Neural cell (in vitro differentiated cells): ENCODE results near the gene KIRREL3. TPM values are rescaled to one million over a fixed set of nuclear protein-coding genes. Genes with fewer than 3 reads are reported as not detected.

Experiments used
- H2AFZ ChIP-seq: fragments of 200-600, 300-800 bp; sonication (generic), shearing (Covaris generic); 2 replicates; pipeline ENCODE4 v1.6.0; 2014; ENCODE audit warnings: low read depth, mild to moderate bottlenecking, antibody characterized with exemption, low read length, moderate library complexity
- H3F3A ChIP-seq: fragments of 200-600 bp; shearing (Covaris generic); 2 replicates; pipeline ENCODE4 v1.6.1; 2016; ENCODE audit warnings: mild to moderate bottlenecking, moderate library complexity, mixed read lengths, antibody characterized with exemption, low read length; ENCODE audit not compliant: insufficient read depth, poor library complexity, severe bottlenecking
- H3K27ac ChIP-seq: fragments of 200-600, 300-800 bp; sonication (generic), shearing (Covaris generic); 2 replicates; pipeline ENCODE4 v1.5.1; 2014; ENCODE audit warnings: mild to moderate bottlenecking, low read length, moderate library complexity
- H3K27me3 ChIP-seq: fragments of 300-800, 200-600 bp; sonication (generic), shearing (Covaris generic); 2 replicates; pipeline ENCODE4 v1.6.0; 2014; ENCODE audit warnings: mild to moderate bottlenecking, low read depth, low read length, moderate library complexity; ENCODE audit not compliant: insufficient read depth
- H3K36me3 ChIP-seq: fragments of 300-800, 200-600 bp; sonication (generic), shearing (Covaris generic); 2 replicates; pipeline ENCODE4 v1.5.1; 2014; ENCODE audit warnings: mild to moderate bottlenecking, antibody characterized with exemption, low read length, moderate library complexity; ENCODE audit not compliant: insufficient read depth
- H3K4me2 ChIP-seq: fragments of 300-800, 200-600 bp; sonication (generic), shearing (Covaris generic); 2 replicates; pipeline ENCODE4 v1.6.0; 2014; ENCODE audit warnings: mild to moderate bottlenecking, low read length
- H3K4me3 ChIP-seq: fragments of 300-800, 200-600 bp; sonication (generic), shearing (Covaris generic); 2 replicates; pipeline ENCODE4 v1.5.1; 2014; ENCODE audit warnings: mild to moderate bottlenecking, low read length, moderate library complexity
- H3K79me2 ChIP-seq: fragments of 200-600 bp; shearing (Covaris generic); replicated peaks from 2 replicates; pipeline ENCODE4 v1.6.0; 2014; ENCODE audit warnings: mild to moderate bottlenecking, low read length, moderate library complexity; ENCODE audit not compliant: insufficient read depth
- H3K9ac ChIP-seq: fragments of 300-800, 200-600 bp; sonication (generic), shearing (Covaris generic); 2 replicates; pipeline ENCODE4 v1.6.1; 2016; ENCODE audit warnings: mild to moderate bottlenecking, low read length, mixed read lengths
- H3K9me2 ChIP-seq: fragments of 200-600 bp; shearing (Covaris generic); 2 replicates; pipeline ENCODE4 v1.6.1; 2016; ENCODE audit warnings: mild to moderate bottlenecking, low read length, mixed read lengths; ENCODE audit not compliant: insufficient read depth
- H3K9me3 ChIP-seq: fragments of 200-600, 300-800 bp; sonication (generic), shearing (Covaris generic); 2 replicates; pipeline ENCODE4 v1.6.1; 2016; ENCODE audit warnings: mild to moderate bottlenecking, mixed run types, low read length, moderate library complexity, mixed read lengths
- H4K20me1 ChIP-seq: fragments of 200-600 bp; shearing (Covaris generic); 2 replicates; pipeline ENCODE4 v1.6.1; 2016; ENCODE audit warnings: mild to moderate bottlenecking, mixed run types; ENCODE audit not compliant: insufficient read depth
- CTCF ChIP-seq: fragments of 450-650 bp; IDR thresholded peaks from 2 replicates; pipeline ENCODE4 v1.5.1; 2014; ENCODE audit warnings: antibody characterized with exemption, mild to moderate bottlenecking, moderate library complexity; ENCODE audit not compliant: poor library complexity, severe bottlenecking
- EP300 ChIP-seq: fragments of 450-650 bp; conservative IDR thresholded peaks from 2 replicates; pipeline ENCODE4 v1.6.1; 2014; ENCODE audit warnings: antibody characterized with exemption, mild to moderate bottlenecking, moderate library complexity; ENCODE audit not compliant: poor library complexity, severe bottlenecking
- EZH2 ChIP-seq: fragments of 200-600, 300-800 bp; shearing (Covaris generic), sonication (generic); IDR thresholded peaks from 2 replicates; pipeline ENCODE4 v1.6.1; 2014; ENCODE audit warnings: antibody characterized with exemption, low read length, borderline replicate concordance, mild to moderate bottlenecking; ENCODE audit not compliant: insufficient read depth, poor library complexity, severe bottlenecking
- MXI1 ChIP-seq: fragments of 450-650 bp; conservative IDR thresholded peaks from 2 replicates; pipeline ENCODE4 v1.6.1; 2014; ENCODE audit warnings: antibody characterized with exemption, mild to moderate bottlenecking; ENCODE audit not compliant: poor library complexity, severe bottlenecking
- POLR2AphosphoS5 ChIP-seq: IDR thresholded peaks from 2 replicates; pipeline ENCODE4 v1.6.1; 2012
- RAD21 ChIP-seq: fragments of 450-650 bp; conservative IDR thresholded peaks from 2 replicates; pipeline ENCODE4 v1.6.1; 2014; ENCODE audit warnings: antibody characterized with exemption, mild to moderate bottlenecking, moderate library complexity
- REST ChIP-seq: IDR thresholded peaks from 2 replicates; pipeline ENCODE4 v1.6.1; 2012; ENCODE audit warnings: borderline replicate concordance
- SMC3 ChIP-seq: fragments of 450-650 bp; conservative IDR thresholded peaks from 2 replicates; pipeline ENCODE4 v1.6.1; 2014; ENCODE audit warnings: antibody characterized with exemption, mild to moderate bottlenecking, moderate library complexity; ENCODE audit not compliant: poor library complexity
- TAF1 ChIP-seq: IDR thresholded peaks from 2 replicates; pipeline ENCODE4 v1.6.1; 2012; ENCODE audit warnings: low read depth
- polyA plus RNA-seq: library from polyadenylated mRNA; depleted of rRNA; stranded (reverse); fragments of >200 nt; gene quantifications from 2 replicates; pipeline ENCODE4 v1.2.3, GENCODE V29; 2014

KIRREL3 gene
- polyA plus RNA-seq, 1 donor from 2014 or later: 23.8 TPM

GRCh38 chr11:126573325-126573978, 427.1 kb downstream of the KIRREL3 start:
- Histone ChIP-seq H3K9me3 (no peaks in the 10 kb centered on the region), H3K27ac (no peak overlapping the region), H3K27me3 (no peaks in the 10 kb centered on the region), H3K79me2 (no peaks in the 10 kb centered on the region), H3K9ac (no peak overlapping the region), H3K4me3 (no peak overlapping the region), H3K4me2 (no peak overlapping the region), H3F3A (no peaks in the 10 kb centered on the region), H3K9me2 (no peaks in the 10 kb centered on the region), H3K36me3 (no peaks in the 10 kb centered on the region), H4K20me1 (no peaks in the 10 kb centered on the region), H2AFZ (no peak overlapping the region)
- TF ChIP-seq REST (no peak), MXI1 (no peak), CTCF (peak; percentile 37), SMC3 (peak; percentile 36), RAD21 (peak; percentile 36), EP300 (no peak)

GRCh38 chr11:126570489-126570888, 430.1 kb downstream of the KIRREL3 start:
- H3K9me2 ChIP-seq: no peaks in the 10 kb centered on the region

More at GRCh38 chr11:126570489-126570888, 430.1 kb downstream of the KIRREL3 start:
- no peaks in the 10 kb centered on the region for H3K79me2 ChIP-seq
- H3K4me3 ChIP-seq: no peak overlapping the region
- no peaks in the 10 kb centered on the region for H3F3A ChIP-seq
- no peaks in the 10 kb centered on the region for H4K20me1 ChIP-seq
- no peak overlapping the region for H2AFZ ChIP-seq
- H3K36me3 ChIP-seq: no peaks in the 10 kb centered on the region
- no peak overlapping the region for H3K27ac ChIP-seq
- no peak overlapping the region for H3K9ac ChIP-seq
- H3K9me3 ChIP-seq: no peaks in the 10 kb centered on the region
- no peaks in the 10 kb centered on the region for H3K27me3 ChIP-seq
- H3K4me2 ChIP-seq: no peak overlapping the region
- no peak for TF ChIP-seq REST
- no peak for TF ChIP-seq MXI1
- TF ChIP-seq TAF1: no peak
- TF ChIP-seq EP300: no peak
- TF ChIP-seq RAD21: no peak
- no peak for TF ChIP-seq SMC3
- no peak for TF ChIP-seq POLR2AphosphoS5
- no peak for TF ChIP-seq CTCF
- TF ChIP-seq EZH2: no peak
